H1 (cell line): Measurements from ENCODE around the gene BCKDHB. TPM values are rescaled to one million over a fixed set of nuclear protein-coding genes. Genes with fewer than 3 reads are reported as not detected.
A peak's percentile ranks its signal among the peaks of the same experiment; 100 is the strongest.

ENCODE experiments used
- CTCF ChIA-PET: fragments of 300-600 bp; sonication (Branson Sonifier 250); formaldehyde crosslinking; loops from one replicate; lab custom pipeline; 2021; ENCODE audit not compliant: partially characterized antibody; lab: Charles Lee
- POLR2A ChIA-PET: fragments of 300-600 bp; sonication (Branson Sonifier 250); formaldehyde crosslinking; loops from one replicate; lab custom pipeline; 2021; ENCODE audit warnings: inconsistent platforms; ENCODE audit not compliant: partially characterized antibody; lab: Charles Lee
- DNase-seq, 2 experiments: peaks; one replicate each; pipeline versions ENCODE4 v3.0.0 to v3.0.0-alpha.2; 2010 to 2022; ENCODE audit warnings: low spot score in 2 of 2, low read depth in 1 of 2, mixed read lengths in 1 of 2
- FAIRE-seq: peaks from 2 replicates; lab custom pipeline; 2011; peaks lifted over from hg19 to GRCh38; lab: Jason Lieb, UNC
- H2AFZ ChIP-seq: 2 replicates; pipeline ENCODE4 v1.8.1; 2012; ENCODE audit warnings: low read length, inconsistent platforms
- H2AK5ac ChIP-seq: 2 replicates; pipeline ENCODE4 v1.6.1; 2013; ENCODE audit warnings: low read depth, low read length
- H2BK120ac ChIP-seq: replicated peaks from 2 replicates; pipeline ENCODE3; 2013; ENCODE audit warnings: low read depth, low read length, inconsistent platforms
- H2BK12ac ChIP-seq: 2 replicates; pipeline ENCODE4 v1.6.1; 2013; ENCODE audit warnings: low read depth, low read length
- H2BK15ac ChIP-seq: 2 replicates; pipeline ENCODE4 v1.6.1; 2013; ENCODE audit warnings: low read length
- H2BK20ac ChIP-seq: 2 replicates; pipeline ENCODE4 v1.6.1; 2013; ENCODE audit warnings: low read length
- H2BK5ac ChIP-seq: 2 replicates; pipeline ENCODE4 v1.6.1; 2013; ENCODE audit warnings: low read depth, low read length
- H3K14ac ChIP-seq: 2 replicates; pipeline ENCODE4 v1.6.1; 2013; ENCODE audit warnings: inconsistent platforms; ENCODE audit not compliant: insufficient read length
- H3K18ac ChIP-seq: 2 replicates; pipeline ENCODE4 v1.6.1; 2013; ENCODE audit warnings: low read length; ENCODE audit errors: extremely low read depth
- H3K23ac ChIP-seq: 2 replicates; pipeline ENCODE4 v1.6.1; 2013; ENCODE audit warnings: inconsistent platforms; ENCODE audit not compliant: insufficient read length
- H3K23me2 ChIP-seq: 2 replicates; pipeline ENCODE4 v1.6.1; 2013; ENCODE audit warnings: low read depth, low read length
- H3K27ac ChIP-seq: 2 replicates; pipeline ENCODE4 v1.6.1; 2011; ENCODE audit warnings: low read depth, low read length, inconsistent platforms
- H3K27me3 ChIP-seq, 4 experiments: replicated peaks in 1 of 4; 1 replicate in 1 of 4; 2 replicates in 3 of 4; pipeline versions ENCODE4 v1.6.1 to v1.8.1; 2011 to 2013; ENCODE audit warnings: low read length in 3 of 4, mild to moderate bottlenecking in 3 of 4, inconsistent platforms in 2 of 4, mixed read lengths in 2 of 4, moderate library complexity in 1 of 4; ENCODE audit not compliant: control insufficient read depth in 3 of 4, insufficient read depth in 3 of 4; ENCODE audit errors: extremely low read depth in 1 of 4
- H3K36me3 ChIP-seq, 4 experiments: 2 replicates each; pipeline versions ENCODE4 v1.6.1 to v1.8.1; 2011 to 2013; ENCODE audit warnings: mild to moderate bottlenecking in 4 of 4, low read length in 3 of 4, moderate library complexity in 2 of 4, control low read depth in 1 of 4, inconsistent platforms in 1 of 4; ENCODE audit not compliant: insufficient read depth in 4 of 4, control insufficient read depth in 2 of 4
- H3K4ac ChIP-seq: replicated peaks from 2 replicates; pipeline ENCODE3; 2013; ENCODE audit warnings: low read length, low read depth, mixed read lengths, inconsistent platforms; ENCODE audit not compliant: insufficient read length
- H3K4me1 ChIP-seq, 4 experiments: replicated peaks in 1 of 4; 1 replicate in 1 of 4; 2 replicates in 3 of 4; pipeline versions ENCODE4 v1.6.1 to v1.8.1; 2011 to 2013; ENCODE audit warnings: low read length in 3 of 4, inconsistent platforms in 2 of 4, mixed read lengths in 1 of 4; ENCODE audit not compliant: insufficient read depth in 4 of 4, control insufficient read depth in 3 of 4
- H3K4me2 ChIP-seq, 2 experiments: 2 replicates each; pipeline versions ENCODE4 v1.6.1 to v1.8.1; 2011 to 2013; ENCODE audit warnings: low read depth in 2 of 2, low read length in 2 of 2, control low read depth in 1 of 2, inconsistent platforms in 1 of 2, mild to moderate bottlenecking in 1 of 2; ENCODE audit not compliant: insufficient read depth in 1 of 2
- H3K4me3 ChIP-seq, 4 experiments: fragments of 200-600, 300-600 bp in 1 of 4; sonication (generic), shearing (Covaris generic), sonication (Bioruptor Twin) in 1 of 4; 2 replicates each; pipeline versions ENCODE4 v1.5.1 to v1.8.1; 2011 to 2016; ENCODE audit warnings: low read length in 4 of 4, low read depth in 3 of 4, control low read depth in 2 of 4, inconsistent platforms in 2 of 4, mild to moderate bottlenecking in 2 of 4, mixed read lengths in 1 of 4, moderate library complexity in 1 of 4; ENCODE audit not compliant: insufficient read depth in 2 of 4; ENCODE audit errors: extremely low read depth in 1 of 4
- H3K56ac ChIP-seq: replicated peaks from 2 replicates; pipeline ENCODE3; 2013; ENCODE audit warnings: low read depth, mild to moderate bottlenecking, mixed read lengths, low read length, inconsistent platforms; ENCODE audit not compliant: insufficient read length
- H3K79me1 ChIP-seq: 2 replicates; pipeline ENCODE4 v1.6.1; 2013; ENCODE audit warnings: low read depth, low read length, control low read depth
- H3K79me2 ChIP-seq, 2 experiments: 2 replicates each; pipeline versions ENCODE4 v1.6.1 to v1.8.1; 2012 to 2013; ENCODE audit warnings: low read length in 2 of 2, mild to moderate bottlenecking in 2 of 2, inconsistent platforms in 1 of 2; ENCODE audit not compliant: insufficient read depth in 2 of 2, control insufficient read depth in 1 of 2
- H3K9ac ChIP-seq, 4 experiments: replicated peaks in 1 of 4; 1 replicate in 1 of 4; 2 replicates in 3 of 4; pipeline versions ENCODE4 v1.6.1 to v1.8.1; 2011 to 2013; ENCODE audit warnings: low read depth in 3 of 4, low read length in 3 of 4, control low read depth in 2 of 4, mild to moderate bottlenecking in 2 of 4, moderate library complexity in 2 of 4, inconsistent platforms in 1 of 4; ENCODE audit errors: extremely low read depth in 1 of 4
- H3K9me3 ChIP-seq, 2 experiments: 2 replicates each; pipeline versions ENCODE4 v1.6.1 to v1.8.1; 2012 to 2013; ENCODE audit warnings: mild to moderate bottlenecking in 2 of 2, moderate library complexity in 2 of 2, control low read depth in 1 of 2, inconsistent platforms in 1 of 2, low read depth in 1 of 2, low read length in 1 of 2, mixed read lengths in 1 of 2; ENCODE audit not compliant: insufficient read depth in 2 of 2
- H4K20me1 ChIP-seq, 2 experiments: replicated peaks in 1 of 2; 2 replicates each; pipeline versions ENCODE3 to v1.8.1; 2011 to 2013; ENCODE audit warnings: inconsistent platforms in 2 of 2, low read length in 2 of 2, mild to moderate bottlenecking in 1 of 2; ENCODE audit not compliant: insufficient read depth in 2 of 2, control insufficient read depth in 1 of 2
- H4K5ac ChIP-seq: 2 replicates; pipeline ENCODE4 v1.6.1; 2013; ENCODE audit warnings: low read length, low read depth, mixed read lengths, inconsistent platforms; ENCODE audit not compliant: insufficient read length
- H4K8ac ChIP-seq: 2 replicates; pipeline ENCODE4 v1.8.0; 2013; ENCODE audit warnings: mild to moderate bottlenecking, moderate library complexity, low read length, inconsistent platforms; ENCODE audit not compliant: insufficient read depth; ENCODE audit errors: extremely low read depth
- H4K91ac ChIP-seq: replicated peaks from 2 replicates; pipeline ENCODE3; 2013; ENCODE audit warnings: low read length, mixed read lengths, inconsistent platforms; ENCODE audit not compliant: insufficient read length
- SP2 ChIP-seq: IDR thresholded peaks from 2 replicates; pipeline ENCODE4 v1.6.1; 2012; ENCODE audit warnings: mild to moderate bottlenecking, low read length, inconsistent platforms
- TEAD4 ChIP-seq: IDR thresholded peaks from 2 replicates; pipeline ENCODE4 v1.6.1; 2012; ENCODE audit warnings: low read depth, low read length, inconsistent platforms, mixed read lengths
- WGBS, 2 experiments: shearing (Covaris generic) in 1 of 2; methylation state at CpG; one replicate each; pipeline versions ENCODE4 v1.1.6 to v1.1.7; 2013 to 2015; ENCODE audit warnings: low lambda C conversion rate in 2 of 2, mixed read lengths in 2 of 2, inconsistent platforms in 1 of 2, low coverage in 1 of 2, missing lambda C conversion rate in 1 of 2; ENCODE audit not compliant: insufficient replicate concordance in 2 of 2, insufficient coverage in 1 of 2, insufficient read length in 1 of 2; ENCODE audit errors: extremely low coverage in 1 of 2, missing lambda C conversion rate in 1 of 2; 5-methylcytosine and 5-hydroxymethylcytosine counted together
- polyA plus RNA-seq, 7 experiments: library from polyadenylated mRNA; depleted of rRNA in 3 of 7; stranded (reverse) in 5 of 7; unstranded in 2 of 7; fragments of >200 nt in 5 of 7; fragments of 200-250 nt in 2 of 7; gene quantifications; 1 replicate in 5 of 7; 2 replicates in 1 of 7; 4 replicates in 1 of 7; pipeline versions ENCODE4 v1.2.1 to v1.2.3, GENCODE V29; 2011 to 2013; ENCODE audit warnings: missing spikeins in 2 of 7, mixed read lengths in 2 of 7
- total RNA-seq: library from RNA; stranded (reverse); fragmentation: NEBNext Ultra II Directional; extraction: Animal tissue kit (Norgen Biotek cat#: 25700); gene quantifications from 2 replicates; pipeline ENCODE4 v1.2.1, GENCODE V29; 2021

BCKDHB gene
- total and polyA plus RNA-seq, 2 of the 8 experiments (the other 6 are each of a cell fraction or from before 2014, with no cell fraction given) = 22.1 to 30.8 TPM

- H3K14ac ChIP-seq = no peak overlapping the region
- H3K9me3 ChIP-seq = no peaks in the 10 kb centered on the region
- no peak overlapping the region for H4K5ac ChIP-seq
- no peak overlapping the region for H2BK5ac ChIP-seq
- H3K36me3 ChIP-seq = no peaks in the 10 kb centered on the region
- H3K18ac ChIP-seq = no peak overlapping the region
- H2AK5ac ChIP-seq = no peak overlapping the region
- H2BK120ac ChIP-seq = no peak overlapping the region
- H3K27ac ChIP-seq = no peak overlapping the region
- no peak overlapping the region for H3K23ac ChIP-seq
- no peaks in the 10 kb centered on the region for H4K20me1 ChIP-seq
- H2AFZ ChIP-seq = no peak overlapping the region
- 65% methylated on average over 1 of the region's 1 CpG; no CpG with 5 or more reads in 1 of the 2 experiments for WGBS, 2 experiments
- no peak overlapping the region for H2BK20ac ChIP-seq
- ChIA-PET CTCF (interaction anchor here (1.7 to 2.1 kb wide), 2 partner anchors 15 to 131 kb away, joined by 5 to 10 read pairs; partner anchors contain the start of gene ELOVL4), POLR2A (no interaction called here)
- H3K4me2 ChIP-seq = no peak overlapping the region
- no peaks in the 10 kb centered on the region for H3K79me2 ChIP-seq
- H3K4me3 ChIP-seq = no peak overlapping the region
- H3K9ac ChIP-seq = no peak overlapping the region
- DNase-seq (no peak), FAIRE-seq (peak; percentile 69)
- no peaks in the 10 kb centered on the region for H3K79me1 ChIP-seq
- H4K8ac ChIP-seq = no peak overlapping the region
- no peak overlapping the region for H2BK15ac ChIP-seq
- no peak overlapping the region for H4K91ac ChIP-seq
- no peak overlapping the region for H3K56ac ChIP-seq
- H2BK12ac ChIP-seq = no peak overlapping the region
- TF ChIP-seq TEAD4 = peak; percentile 43; the same call in 1 of the 2 replicates
- no peak for TF ChIP-seq SP2
- H3K23me2 ChIP-seq = no peaks in the 10 kb centered on the region
- no peak overlapping the region for H3K4ac ChIP-seq
- no peaks in the 10 kb centered on the region for H3K27me3 ChIP-seq
- H3K4me1 ChIP-seq = peaks cover 0 to 4% (median 0%) of the 10 kb centered on the region in 4 experiments; a peak in 2 of 7 replicates
Observed at GRCh38 chr6:80077067-80077466, 29.4 kb upstream of the BCKDHB start.
